Stimulated activated CD4-positive, alpha-beta T cell treated with anti-CD3 and anti-CD28 coated beads, Interleukin-12 subunit alpha, Interleukin-12 subunit beta, amount 100 ng/mL, for 4 hours (primary cell): ENCODE measurements around the gene MARVELD3.
A peak's percentile ranks its signal among the peaks of the same experiment; 100 is the strongest.
"Not testable (repeated sequence)": the region's sequence is repeated elsewhere in the genome, so short reads cannot be mapped to it uniquely, and the experiment has no call there.

Experiments
- DNase-seq: peaks from one replicate; pipeline ENCODE4 v3.0.0-alpha.2; 2020

Gene MARVELD3, protein sequence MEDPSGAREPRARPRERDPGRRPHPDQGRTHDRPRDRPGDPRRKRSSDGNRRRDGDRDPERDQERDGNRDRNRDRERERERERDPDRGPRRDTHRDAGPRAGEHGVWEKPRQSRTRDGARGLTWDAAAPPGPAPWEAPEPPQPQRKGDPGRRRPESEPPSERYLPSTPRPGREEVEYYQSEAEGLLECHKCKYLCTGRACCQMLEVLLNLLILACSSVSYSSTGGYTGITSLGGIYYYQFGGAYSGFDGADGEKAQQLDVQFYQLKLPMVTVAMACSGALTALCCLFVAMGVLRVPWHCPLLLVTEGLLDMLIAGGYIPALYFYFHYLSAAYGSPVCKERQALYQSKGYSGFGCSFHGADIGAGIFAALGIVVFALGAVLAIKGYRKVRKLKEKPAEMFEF

DNA sequence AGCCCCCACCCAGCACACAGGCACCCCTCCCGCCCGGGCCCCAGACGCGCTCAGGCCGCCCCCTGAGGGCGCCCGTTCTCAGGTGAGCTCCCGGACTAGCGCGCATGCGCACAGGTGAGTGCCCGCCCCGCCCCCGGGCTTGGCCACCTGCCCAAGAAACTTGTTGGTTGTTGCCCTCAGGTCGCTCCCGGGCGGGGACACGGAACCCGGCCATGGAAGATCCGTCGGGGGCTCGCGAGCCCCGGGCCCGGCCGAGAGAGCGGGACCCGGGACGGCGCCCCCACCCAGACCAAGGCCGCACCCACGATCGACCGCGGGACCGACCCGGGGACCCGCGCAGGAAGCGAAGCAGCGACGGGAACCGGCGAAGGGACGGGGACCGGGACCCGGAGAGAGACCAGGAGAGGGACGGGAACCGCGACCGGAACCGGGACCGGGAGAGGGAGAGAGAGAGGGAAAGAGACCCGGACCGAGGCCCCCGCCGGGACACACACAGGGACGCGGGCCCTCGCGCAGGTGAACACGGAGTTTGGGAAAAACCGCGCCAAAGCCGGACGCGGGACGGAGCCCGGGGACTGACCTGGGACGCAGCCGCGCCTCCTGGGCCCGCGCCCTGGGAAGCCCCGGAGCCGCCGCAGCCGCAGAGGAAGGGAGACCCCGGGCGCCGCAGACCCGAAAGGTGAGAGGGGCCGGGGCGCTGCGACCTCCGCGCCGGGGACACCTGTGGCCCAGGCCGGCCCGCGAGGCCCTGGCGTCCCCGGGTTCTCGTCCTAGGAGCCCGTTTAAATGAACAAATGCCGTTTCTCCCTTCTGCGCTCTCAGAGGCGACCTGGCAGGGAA is at the start of gene MARVELD3:
Gene MARVELD3 (plus strand): TSS at position 167 of the 840 bp plus-strand sequence. CDS start 46 bp downstream, at position 213.
- DNase-seq = peak; percentile 25

DNA sequence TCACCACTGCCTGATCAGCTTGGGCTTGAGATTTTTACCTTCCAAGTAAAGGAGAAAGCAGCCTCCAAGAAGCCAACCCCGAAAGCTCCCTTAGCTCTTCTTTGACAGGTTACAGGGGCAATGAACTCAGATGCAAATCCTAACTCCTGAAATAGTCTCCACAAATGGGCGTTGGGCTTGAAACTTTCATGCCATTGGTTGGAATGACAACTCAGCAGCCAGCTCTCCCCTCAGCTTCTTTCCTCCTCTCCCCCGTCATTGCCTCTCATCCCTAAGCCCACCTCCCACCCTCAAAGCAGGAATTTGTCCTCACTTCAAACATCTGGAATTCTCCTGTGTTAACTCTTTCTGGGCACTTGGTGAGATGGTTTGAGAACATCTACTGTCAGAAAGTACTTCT is 49.0 kb upstream of the MARVELD3 start, which contains the start of gene TAT:
Gene TAT (minus strand): TSS at position 122 of the 400 bp plus-strand sequence. CDS start 677 bp downstream, outside the sequence.
- DNase-seq = no peak

DNA sequence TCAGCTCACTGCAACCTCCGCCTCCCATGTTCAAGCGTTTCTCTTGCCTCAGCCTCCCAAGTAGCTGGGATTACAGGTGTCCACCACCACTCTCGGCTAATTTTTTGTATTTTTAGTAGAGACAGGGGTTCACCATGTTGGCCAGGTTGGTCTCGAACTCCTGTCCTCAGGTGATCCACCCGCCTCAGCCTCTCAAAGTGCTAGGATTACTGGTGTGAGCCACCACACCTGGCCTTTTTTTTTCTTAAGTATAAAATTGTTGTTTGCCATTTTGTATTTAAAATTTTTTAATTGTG is 43.5 kb upstream of the MARVELD3 start:
- not testable (repeated sequence) for DNase-seq

DNA sequence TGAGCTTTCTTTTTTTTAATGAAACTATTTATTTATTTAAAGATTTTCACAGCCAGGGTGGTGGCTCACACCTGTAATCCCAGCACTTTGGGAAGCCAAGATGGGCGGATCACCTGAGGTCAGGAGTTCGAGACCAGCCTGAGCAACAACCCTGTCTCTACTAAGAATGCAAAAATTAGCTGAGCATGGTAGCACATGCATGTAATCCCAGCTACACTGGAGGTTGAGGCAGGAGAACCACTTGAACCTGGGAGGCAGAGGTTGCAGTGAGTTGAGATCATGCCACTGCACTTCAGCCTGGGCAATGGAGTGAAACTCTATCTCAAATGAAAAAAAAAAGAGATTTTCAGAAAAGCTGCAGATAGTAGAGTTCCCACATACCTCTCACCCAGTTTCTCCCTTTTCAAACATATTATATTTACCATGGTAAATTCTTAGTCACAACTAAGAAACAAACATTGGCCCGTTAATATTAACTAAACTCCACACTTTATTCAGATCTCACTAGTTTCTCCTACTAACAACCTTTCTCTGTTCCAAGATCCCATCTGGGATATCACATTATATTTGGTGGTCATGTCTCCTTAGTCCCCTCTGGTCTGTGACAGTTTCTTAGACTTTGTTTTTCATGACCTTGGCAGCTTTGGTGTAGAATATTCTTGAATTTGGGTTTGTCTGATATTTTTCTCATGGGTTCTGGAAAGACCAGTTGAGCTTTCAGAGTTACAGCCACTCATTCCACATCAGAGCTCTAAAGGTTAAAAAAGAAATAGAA is 41.3 kb upstream of the MARVELD3 start:
- no peak for DNase-seq

DNA sequence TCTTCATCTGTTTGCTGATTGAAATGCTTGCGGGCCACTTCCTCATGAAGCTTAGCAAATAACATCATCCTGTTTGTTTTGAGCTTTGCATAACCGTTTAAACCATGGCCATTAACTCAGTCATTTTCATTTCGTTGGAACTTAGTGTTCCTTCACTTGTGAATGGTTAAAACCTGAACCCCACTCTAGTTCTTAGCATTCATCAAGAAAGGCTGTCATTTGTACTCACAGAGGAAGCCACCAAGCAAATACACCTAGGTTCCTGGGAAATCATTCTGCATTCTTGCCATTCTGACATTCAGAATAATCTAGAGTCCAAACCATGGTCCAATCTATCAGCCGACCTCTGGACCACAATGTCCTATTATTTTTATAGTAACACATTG is 40.7 kb upstream of the MARVELD3 start:
- no peak for DNase-seq

DNA sequence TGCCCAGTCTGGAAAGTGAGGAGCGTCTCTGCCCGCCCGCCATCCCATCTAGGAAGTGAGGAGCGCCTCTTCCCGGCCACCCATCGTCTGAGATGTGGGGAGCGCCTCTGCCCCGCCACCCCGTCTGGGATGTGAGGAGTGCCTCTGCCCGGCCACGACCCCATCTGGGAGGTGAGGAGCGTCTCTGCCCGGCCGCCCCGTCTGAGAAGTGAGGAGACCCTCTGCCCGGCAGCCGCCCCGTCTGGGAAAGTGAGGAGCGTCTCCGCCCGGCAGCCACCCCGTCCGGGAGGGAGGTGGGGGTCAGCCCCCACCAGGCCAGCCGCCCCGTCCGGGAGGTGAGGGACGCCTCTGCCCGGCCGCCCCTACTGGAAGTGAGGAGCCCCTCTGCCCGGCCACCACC is 36.6 kb upstream of the MARVELD3 start:
- DNase-seq = not testable (repeated sequence)

DNA sequence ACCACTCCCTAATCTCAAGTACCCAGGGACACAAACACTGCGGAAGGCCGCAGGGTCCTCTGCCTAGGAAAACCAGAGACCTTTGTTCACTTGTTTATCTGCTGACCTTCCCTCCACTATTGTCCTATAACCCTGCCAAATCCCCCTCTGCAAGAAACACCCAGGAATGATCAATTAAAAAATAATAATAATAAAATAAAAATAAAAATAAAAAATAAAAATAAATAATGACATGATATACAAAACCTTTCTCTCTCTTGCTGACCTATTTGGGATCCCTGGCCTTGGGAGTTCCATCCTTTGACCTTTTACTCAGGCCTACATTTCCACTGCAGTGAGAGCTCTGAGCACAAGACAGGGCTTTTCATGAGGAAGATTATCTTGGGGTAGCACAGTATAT is 35.9 kb upstream of the MARVELD3 start:
- DNase-seq = not testable (repeated sequence)

DNA sequence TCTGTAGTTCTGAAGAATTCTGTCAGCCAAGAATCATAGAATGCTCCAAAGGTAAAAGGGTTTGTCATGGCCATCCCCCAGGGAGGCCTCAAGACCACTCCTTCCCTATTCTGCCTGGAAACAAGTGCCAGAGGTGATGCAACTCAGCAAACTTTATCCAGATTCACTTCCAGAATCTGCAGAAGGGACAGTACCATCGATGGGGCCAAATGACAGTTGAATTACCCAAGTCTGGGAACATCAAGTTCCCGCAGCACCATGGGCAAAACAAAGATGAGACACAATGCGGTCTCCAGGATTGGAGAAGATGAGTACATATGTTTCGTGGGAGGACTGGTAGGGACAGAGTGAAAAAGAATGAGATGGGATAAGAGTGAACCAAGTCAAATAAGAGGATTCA is 35.4 kb upstream of the MARVELD3 start:
- no peak for DNase-seq

DNA sequence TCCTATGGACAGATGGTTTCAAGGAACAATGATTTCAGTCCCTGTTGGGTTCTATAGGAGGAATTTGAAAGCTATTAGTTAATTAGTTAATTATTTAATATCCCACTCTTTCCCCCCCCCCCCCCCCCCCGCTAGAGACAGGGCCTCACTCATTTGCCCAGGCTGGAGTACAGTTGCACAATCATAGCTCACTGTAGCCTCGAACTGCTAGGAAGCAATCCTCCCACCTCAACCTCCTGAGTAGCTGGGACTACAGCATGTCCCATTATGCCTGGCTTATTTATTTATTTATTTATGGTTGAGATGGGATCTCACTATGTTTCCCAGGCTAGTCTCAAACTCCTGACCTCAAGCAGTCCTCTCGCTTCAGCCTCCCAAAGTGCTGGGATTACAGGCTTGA is 34.1 kb upstream of the MARVELD3 start:
- no peak for DNase-seq

DNA sequence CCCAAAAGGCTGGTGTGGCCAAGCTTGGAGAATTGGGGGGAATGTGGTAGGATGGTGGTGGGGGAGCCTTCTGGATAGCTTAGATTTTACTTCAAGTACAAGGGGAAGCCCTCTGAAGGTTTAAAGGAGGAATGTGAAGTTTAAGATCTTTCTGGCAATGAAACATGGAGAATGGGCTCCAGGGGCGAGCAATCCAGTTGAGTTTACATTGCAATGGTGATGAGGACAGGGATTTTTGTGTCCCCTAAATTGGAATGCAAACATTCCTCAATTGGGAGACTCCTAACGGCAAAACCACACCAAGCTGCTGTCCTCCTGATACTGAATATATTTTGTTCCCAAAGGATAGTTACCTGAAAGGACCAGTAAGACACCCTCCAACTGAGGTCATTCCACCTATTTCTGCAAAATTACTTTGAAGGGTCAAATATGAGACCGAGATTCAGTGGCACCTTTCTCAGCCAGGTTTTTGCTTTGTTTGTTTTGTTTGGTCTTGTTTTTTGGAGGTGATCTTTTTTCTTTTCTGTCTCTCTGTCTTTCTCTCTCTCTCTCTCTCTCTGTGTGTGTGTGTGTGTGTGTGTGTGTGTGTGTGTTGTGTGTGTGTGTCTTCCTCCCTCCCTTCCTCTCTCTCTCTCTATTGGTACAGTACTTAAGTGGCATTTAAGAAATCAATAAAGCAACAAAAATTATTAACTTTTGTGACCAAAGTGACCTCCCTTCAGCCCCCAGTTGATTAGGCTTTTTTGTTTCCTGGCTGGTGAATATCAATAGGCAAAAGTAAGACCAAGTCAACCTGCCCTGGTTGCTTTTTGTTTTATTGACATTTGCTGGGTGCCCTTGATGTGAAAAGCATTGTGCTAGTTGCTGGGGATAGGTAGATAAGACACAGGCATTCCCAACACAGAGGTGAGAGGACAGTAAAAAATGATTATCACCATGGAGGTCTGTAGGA is 32.7 kb upstream of the MARVELD3 start:
- no peak for DNase-seq

DNA sequence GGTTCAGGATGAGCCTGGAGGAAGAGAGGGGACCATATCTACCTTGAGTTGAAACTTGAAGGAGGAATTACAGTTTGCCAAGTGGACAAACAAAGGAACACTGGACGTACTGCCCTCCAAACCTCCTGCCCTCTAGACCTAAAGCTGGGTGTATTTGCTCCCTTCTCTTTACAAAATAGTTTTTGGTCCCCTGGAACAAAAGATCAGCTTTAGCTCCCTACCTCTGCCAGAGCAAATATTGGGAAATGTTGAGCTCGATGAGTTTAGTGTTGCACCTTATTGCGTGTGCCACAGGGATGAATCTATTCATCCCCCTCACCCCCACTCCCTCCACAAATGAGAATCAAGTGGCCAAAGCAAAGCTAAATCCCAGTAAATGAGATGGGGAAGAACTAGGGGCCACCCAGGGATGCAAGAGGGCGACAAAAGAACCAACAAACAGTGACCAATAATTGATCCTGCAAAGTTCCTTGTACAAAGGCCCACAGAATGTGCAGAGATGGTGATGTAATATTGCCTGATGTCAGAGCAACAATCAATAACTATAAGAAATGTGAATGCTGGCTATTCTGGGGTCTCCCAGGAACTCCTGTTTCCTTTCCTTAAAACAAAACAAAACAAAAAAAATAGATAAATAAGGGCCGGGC is 31.9 kb upstream of the MARVELD3 start:
- no peak for DNase-seq

DNA sequence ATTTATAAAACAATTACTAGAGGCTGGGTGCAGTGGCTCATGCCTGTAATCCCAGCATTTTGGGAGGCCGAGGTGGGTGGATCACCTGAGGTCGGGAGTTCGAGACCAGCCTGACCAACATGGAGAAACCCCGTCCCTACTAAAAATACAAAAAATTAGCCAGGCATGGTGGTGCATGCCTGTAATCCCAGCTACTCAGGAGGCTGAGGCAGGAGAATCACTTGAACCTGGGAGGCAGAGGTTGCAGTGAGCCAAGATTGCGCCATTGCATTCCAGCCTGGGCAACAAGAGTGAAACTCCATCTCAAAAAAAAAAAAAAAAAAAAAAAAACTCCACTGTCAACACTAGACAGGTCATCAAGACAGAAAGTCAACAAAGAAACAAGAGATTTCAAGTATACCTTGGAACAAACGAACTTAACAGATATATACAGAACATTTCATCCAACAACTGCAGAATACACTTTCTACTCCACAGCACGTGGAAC is 30.6 kb upstream of the MARVELD3 start:
- not testable (repeated sequence) for DNase-seq

DNA sequence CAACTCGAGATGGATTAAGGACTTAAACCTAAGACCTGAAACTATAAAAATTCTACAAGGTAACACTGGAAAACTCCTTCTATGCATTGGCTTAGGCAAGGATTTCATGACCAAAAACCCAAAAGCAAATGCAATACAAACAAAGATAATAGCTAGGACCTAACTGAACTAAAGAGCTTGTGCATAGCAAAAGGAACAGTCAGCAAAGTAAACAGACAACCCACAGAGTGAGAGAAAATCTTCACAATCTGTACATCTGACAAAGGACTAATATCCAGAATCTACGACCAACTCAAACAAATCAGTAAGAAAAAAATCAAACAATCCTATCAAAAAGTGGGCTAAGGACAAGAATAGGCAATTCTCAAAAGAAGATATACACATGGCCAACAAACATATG is 27.6 kb upstream of the MARVELD3 start:
- DNase-seq = not testable (repeated sequence)

DNA sequence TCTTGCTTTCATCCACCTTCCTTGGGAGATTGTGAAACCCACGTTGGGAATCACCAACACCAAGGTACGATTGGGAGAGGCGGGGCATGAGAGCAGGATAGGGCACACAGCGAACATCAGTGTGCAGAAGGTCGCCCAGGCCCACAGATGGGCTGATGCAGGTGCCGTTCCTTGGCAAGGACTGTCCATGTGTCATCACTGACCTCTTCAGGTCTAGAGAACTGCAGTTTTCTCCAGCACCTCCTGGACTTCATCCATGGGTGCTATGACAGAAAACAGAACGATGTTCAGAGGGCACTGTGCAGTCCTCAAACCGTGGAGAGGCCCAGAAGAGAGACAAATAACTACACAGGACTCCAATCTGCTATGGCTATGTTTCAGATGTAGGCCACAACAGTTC is 25.2 kb upstream of the MARVELD3 start:
- DNase-seq = no peak

DNA sequence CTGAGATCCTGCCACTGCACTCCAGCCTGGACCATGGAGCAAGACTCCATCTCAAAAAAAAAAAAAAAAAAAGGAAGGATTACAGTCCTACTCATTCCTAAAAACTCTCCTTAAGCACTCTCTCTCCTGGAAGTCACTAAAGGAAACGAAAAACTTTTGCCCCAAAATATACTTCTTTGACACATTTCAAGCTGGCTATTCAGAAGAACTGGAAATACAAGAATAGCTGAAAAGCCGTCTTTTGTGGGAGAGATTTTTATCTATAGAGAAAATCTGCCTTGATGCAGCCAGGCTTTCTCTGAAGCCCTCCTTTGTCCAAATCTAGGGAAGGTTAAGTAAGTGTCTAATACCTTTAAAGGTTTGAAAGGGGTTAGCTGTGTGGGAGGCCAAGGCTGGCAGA is 16.9 kb upstream of the MARVELD3 start:
- no peak for DNase-seq

DNA sequence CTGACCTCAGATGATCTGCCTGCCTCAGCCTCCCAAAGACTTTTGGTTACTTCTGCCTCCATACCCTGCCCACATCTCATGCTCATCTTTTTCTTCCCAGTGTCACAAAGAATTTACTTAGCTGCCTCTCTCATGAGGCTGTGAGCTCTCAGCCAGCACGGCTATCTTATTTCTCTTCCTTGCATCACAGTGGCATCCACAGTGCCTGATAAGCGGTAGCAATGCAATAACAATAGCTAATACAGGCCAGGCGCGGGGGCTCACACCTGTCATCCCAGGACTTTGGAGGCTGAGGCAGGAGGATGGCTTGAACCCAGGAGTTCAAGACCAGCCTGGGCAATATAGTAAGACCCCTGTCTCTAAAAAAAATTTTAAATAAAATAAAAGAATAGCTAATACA is 15.5 kb upstream of the MARVELD3 start:
- no peak for DNase-seq

DNA sequence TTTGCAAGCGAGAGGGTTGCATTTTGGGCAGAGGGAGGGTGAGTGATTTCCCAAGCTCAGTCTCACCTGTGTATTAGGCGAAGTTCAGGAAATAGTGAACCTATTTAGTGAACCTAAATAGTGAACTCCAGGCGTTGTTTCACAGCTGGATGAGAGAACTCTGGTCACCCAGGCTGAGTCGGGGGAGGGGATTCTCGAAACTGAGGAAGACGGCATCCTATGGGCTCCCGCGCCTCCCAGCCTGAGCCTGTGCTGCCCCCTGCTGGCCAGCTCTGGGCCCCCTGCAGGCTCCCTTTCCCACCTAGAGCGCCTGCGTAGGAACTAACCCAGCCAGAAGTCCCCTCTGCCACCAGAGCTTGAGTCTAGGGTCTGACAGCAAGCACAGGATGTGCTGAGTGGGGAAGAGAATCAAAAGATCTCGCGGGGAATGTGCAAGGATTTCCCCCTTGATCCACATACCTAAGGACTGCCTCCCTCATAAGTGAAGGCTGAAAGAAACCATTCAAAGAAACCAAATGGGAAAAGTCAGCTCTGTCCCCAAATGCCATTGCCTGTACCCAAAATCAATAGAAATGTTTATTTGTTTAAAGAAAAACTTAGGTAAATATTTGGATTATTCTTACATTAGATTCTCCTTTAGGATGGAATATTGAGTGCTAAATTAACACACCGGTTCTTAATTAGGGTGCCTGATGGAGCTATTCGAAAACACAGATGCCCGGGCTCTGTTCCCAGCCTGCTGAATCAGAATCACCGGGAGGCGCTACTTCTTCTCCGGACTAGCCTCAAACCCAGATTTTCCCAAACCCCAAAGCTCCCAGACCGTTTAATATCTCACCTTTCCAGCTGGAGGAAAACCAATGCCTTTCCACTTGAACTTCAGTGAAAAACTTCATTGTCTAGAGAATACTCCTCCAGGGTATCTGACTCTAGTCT is 14.8 kb upstream of the MARVELD3 start:
- peak; percentile 80 for DNase-seq

DNA sequence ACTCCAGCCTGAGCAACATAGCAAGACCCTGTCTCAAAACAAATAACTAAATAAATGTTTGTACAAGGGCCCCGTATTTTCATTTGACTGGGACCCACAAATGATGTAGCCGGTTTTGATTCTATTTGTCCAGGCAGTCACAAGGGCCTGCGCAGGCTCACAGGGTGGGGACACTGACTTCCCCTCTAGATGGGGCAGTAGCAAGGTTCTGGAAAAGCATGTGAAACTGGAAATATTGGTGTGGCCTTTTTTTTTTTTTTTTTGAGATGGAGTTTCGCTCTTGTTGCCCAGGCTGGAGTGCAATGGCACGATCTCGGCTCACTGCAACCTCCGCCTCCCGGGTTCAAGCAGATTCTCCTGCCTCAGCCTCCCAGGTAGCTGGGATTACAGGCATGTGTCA is 11.0 kb upstream of the MARVELD3 start:
- not testable (repeated sequence) for DNase-seq

DNA sequence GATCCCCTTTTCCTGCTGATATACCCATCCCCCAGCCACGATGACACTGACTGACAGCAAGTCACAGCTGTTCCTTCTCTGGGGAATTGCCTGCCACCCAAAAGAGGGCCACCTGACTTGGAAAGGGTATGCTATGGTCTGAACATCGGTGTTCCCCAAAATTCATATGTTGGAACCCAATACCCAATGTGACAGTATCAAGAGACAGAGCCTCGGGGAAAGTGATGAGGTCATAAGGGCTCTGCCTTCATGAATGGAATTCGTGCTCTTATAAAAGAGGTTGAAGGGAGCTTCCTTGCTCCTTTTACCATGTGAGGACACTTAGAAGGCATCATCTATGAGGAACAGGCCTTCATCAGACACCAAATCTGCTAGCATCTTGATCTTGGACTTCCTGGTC is 7.6 kb upstream of the MARVELD3 start:
- DNase-seq = no peak

DNA sequence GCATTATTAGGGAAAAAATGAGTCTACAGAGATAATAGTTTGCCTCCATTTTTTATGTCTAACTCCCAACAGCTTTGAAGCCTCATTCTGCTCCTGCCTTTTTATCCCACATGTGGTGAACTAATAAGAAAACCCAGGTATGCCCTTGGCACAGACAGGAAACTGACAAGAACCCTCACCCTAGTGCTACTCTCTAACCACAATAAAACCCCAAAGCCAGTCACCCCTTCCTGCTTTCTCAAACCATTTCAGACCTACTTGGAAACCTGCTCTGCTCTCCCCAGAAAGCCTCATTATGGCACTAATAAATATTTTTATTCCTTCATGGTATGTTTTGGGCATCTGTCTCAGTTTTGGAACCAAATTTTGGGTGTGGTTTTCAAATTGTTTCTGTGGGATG is 3.9 kb upstream of the MARVELD3 start:
- DNase-seq = no peak
